HG03064 (cell line): ENCODE measurements around the gene PLCXD1.
"Not testable (repeated sequence)": the region's sequence is repeated elsewhere in the genome, so short reads cannot be mapped to it uniquely, and the experiment has no call there.

ENCODE experiments used
- ATAC-seq: cut with Tn5 transposase; IDR thresholded peaks from one replicate; pipeline ENCODE4 v1.9.1; 2021; ENCODE audit warnings: low read depth; ENCODE audit not compliant: unreplicated experiment

The PLCXD1 gene

GRCh38 chrX:314781-315595 is 33.8 kb downstream of the PLCXD1 start:
- no peak for ATAC-seq

- no peak for ATAC-seq
Observed at GRCh38 chrX:316351-317325, 35.5 kb downstream of the PLCXD1 start.

GRCh38 chrX:317424-318067 is 36.4 kb downstream of the PLCXD1 start:
- no peak for ATAC-seq

GRCh38 chrX:318068-318738 is 37.0 kb downstream of the PLCXD1 start:
- ATAC-seq: peak; percentile 50

GRCh38 chrX:318739-319578 is 37.8 kb downstream of the PLCXD1 start, which contains the start of gene GTPBP6:
TSS of gene GTPBP6 (minus strand) at chrX:318796. CDS start at chrX:318787, 9 bp downstream.
- ATAC-seq: peak; percentile 78

- no peak for ATAC-seq
Observed at GRCh38 chrX:319579-320125, 38.5 kb downstream of the PLCXD1 start.

GRCh38 chrX:320126-320783 is 39.1 kb downstream of the PLCXD1 start:
- ATAC-seq: no peak

GRCh38 chrX:323721-324628 is 42.8 kb downstream of the PLCXD1 start:
- ATAC-seq: no peak

GRCh38 chrX:324664-325063 is 43.5 kb downstream of the PLCXD1 start:
- not testable (repeated sequence) for ATAC-seq

GRCh38 chrX:327660-328126 is 46.5 kb downstream of the PLCXD1 start:
- no peak for ATAC-seq

GRCh38 chrX:329291-329910 is 48.2 kb downstream of the PLCXD1 start:
- no peak for ATAC-seq

- ATAC-seq: not testable (repeated sequence)
Observed at GRCh38 chrX:330141-330725, 49.1 kb downstream of the PLCXD1 start.

GRCh38 chrX:330726-331150 is 49.6 kb downstream of the PLCXD1 start:
- no peak for ATAC-seq

- ATAC-seq: no peak
Observed at GRCh38 chrX:331151-331824, 50.1 kb downstream of the PLCXD1 start.

GRCh38 chrX:331825-332495 is 50.8 kb downstream of the PLCXD1 start:
- ATAC-seq: no peak

GRCh38 chrX:332496-332860 is 51.3 kb downstream of the PLCXD1 start:
- ATAC-seq: no peak
